ENCODE results near the gene CD44.

DNA sequence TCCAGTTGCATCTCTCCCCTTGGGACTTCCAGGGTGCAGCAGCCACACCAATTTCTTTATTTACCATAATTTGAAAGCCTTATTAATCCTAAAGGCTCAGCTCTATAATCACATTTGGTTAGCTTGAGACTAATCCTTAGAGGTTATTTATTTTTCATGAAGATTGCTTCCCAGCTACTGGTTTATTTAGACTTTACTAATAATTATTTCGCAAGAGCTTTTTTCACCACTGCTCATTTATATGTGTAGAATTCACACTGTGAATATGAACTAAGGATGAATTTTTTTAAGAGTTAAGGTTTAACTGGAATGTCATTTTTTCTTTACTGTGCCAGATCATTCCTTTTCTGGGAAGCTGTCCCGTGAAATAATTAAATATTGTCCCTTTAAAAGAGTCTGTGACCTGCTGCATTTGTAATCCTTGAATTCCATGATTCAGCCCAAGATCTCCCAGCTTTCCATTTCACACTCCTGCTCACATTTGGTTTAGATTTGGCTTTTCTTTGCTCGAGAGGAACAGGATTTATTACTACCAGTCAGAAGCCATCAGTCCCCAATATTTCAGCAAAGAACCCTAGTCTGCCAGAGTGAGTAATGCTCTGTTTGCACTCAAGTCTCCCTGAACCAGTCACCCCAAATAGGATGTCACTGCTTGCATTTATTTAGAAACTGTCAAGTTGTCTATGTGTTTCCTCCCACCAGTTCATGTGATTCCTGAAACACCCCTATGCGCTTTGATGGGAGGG lies 4.4 kb upstream of the CD44 start:
- TF ChIP-seq, protein P1, sequence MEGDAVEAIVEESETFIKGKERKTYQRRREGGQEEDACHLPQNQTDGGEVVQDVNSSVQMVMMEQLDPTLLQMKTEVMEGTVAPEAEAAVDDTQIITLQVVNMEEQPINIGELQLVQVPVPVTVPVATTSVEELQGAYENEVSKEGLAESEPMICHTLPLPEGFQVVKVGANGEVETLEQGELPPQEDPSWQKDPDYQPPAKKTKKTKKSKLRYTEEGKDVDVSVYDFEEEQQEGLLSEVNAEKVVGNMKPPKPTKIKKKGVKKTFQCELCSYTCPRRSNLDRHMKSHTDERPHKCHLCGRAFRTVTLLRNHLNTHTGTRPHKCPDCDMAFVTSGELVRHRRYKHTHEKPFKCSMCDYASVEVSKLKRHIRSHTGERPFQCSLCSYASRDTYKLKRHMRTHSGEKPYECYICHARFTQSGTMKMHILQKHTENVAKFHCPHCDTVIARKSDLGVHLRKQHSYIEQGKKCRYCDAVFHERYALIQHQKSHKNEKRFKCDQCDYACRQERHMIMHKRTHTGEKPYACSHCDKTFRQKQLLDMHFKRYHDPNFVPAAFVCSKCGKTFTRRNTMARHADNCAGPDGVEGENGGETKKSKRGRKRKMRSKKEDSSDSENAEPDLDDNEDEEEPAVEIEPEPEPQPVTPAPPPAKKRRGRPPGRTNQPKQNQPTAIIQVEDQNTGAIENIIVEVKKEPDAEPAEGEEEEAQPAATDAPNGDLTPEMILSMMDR (IDR thresholded peaks at IDR 0.05): no peak
- no peak for TF ChIP-seq POLR2A (IDR thresholded peaks at IDR 0.05)

Measured in right lobe of liver (tissue), 4 donors.